K562 (cell line): ENCODE measurements around the gene CERS4.

Source experiments
- FOXM1 ChIP-seq, 2 experiments: fragments of 450-650 bp in 1 of 2; sonication (generic) in 1 of 2; formaldehyde crosslinking in 1 of 2; IDR thresholded peaks; 2 replicates each; pipeline versions ENCODE4 v1.6.1 to v1.9.0; 2017 to 2022; ENCODE audit warnings: low read depth in 2 of 2, mild to moderate bottlenecking in 2 of 2, missing genetic modification reagents in 1 of 2, moderate library complexity in 1 of 2
- TF ChIP-seq, protein P1 (sequence below), 2 experiments: fragments of 450-650 bp; IDR thresholded peaks; 2 replicates each; pipeline ENCODE4 v1.6.1; 2016
- TF ChIP-seq, protein P2 (sequence below), 2 experiments: fragments of 450-650 bp; formaldehyde crosslinking in 1 of 2; IDR thresholded peaks; 2 replicates each; pipeline versions ENCODE4 v1.4.0 to v1.6.1; 2014 to 2020; ENCODE audit warnings: mild to moderate bottlenecking in 2 of 2, borderline replicate concordance in 1 of 2, low read depth in 1 of 2

DNA sequence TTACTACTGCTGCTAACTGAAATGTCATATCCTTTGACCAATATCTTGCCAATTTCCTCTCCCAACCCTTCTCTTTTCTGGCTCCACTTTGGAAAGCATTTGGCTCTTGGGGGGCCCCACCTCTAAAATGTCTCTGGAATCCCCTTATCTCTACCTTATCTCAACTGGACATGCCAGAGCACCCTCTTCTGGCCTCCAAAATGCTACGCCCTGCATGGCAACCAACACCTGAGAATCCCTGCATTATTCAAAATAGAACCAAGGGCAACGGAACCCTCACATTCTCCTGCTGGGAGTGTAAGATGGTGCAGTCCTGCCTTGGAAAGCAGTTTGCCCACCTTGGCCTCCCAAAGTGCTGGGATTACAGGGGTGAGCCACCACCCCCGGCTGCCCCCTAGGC is 35.3 kb downstream of the CERS4 start:
- TF ChIP-seq, protein P1, sequence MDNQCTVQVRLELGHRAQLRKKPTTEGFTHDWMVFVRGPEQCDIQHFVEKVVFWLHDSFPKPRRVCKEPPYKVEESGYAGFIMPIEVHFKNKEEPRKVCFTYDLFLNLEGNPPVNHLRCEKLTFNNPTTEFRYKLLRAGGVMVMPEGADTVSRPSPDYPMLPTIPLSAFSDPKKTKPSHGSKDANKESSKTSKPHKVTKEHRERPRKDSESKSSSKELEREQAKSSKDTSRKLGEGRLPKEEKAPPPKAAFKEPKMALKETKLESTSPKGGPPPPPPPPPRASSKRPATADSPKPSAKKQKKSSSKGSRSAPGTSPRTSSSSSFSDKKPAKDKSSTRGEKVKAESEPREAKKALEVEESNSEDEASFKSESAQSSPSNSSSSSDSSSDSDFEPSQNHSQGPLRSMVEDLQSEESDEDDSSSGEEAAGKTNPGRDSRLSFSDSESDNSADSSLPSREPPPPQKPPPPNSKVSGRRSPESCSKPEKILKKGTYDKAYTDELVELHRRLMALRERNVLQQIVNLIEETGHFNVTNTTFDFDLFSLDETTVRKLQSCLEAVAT (IDR thresholded peaks at IDR 0.05), result no peak
- TF ChIP-seq, protein P2, sequence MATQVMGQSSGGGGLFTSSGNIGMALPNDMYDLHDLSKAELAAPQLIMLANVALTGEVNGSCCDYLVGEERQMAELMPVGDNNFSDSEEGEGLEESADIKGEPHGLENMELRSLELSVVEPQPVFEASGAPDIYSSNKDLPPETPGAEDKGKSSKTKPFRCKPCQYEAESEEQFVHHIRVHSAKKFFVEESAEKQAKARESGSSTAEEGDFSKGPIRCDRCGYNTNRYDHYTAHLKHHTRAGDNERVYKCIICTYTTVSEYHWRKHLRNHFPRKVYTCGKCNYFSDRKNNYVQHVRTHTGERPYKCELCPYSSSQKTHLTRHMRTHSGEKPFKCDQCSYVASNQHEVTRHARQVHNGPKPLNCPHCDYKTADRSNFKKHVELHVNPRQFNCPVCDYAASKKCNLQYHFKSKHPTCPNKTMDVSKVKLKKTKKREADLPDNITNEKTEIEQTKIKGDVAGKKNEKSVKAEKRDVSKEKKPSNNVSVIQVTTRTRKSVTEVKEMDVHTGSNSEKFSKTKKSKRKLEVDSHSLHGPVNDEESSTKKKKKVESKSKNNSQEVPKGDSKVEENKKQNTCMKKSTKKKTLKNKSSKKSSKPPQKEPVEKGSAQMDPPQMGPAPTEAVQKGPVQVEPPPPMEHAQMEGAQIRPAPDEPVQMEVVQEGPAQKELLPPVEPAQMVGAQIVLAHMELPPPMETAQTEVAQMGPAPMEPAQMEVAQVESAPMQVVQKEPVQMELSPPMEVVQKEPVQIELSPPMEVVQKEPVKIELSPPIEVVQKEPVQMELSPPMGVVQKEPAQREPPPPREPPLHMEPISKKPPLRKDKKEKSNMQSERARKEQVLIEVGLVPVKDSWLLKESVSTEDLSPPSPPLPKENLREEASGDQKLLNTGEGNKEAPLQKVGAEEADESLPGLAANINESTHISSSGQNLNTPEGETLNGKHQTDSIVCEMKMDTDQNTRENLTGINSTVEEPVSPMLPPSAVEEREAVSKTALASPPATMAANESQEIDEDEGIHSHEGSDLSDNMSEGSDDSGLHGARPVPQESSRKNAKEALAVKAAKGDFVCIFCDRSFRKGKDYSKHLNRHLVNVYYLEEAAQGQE (IDR thresholded peaks at IDR 0.05; ENCODE audit: borderline replicate concordance), result no peak
- TF ChIP-seq, protein P2 (CRISPR knock-in tag; IDR thresholded peaks at IDR 0.05; ENCODE audit: low read depth), result no peak
- TF ChIP-seq FOXM1 (IDR thresholded peaks at IDR 0.05; ENCODE audit: low read depth), result no peak
- TF ChIP-seq FOXM1 (CRISPR knock-in tag; IDR thresholded peaks at IDR 0.05; ENCODE audit: low read depth), result no peak
